Activated CD4-positive, alpha-beta T cell treated with anti-CD3 and anti-CD28 coated beads, Interleukin-10, Interleukin-2, amounts not matched to agents 100 ng/mL and 50 ng/mL, durations not matched to agents 16 hours and 8 hours (primary cell): Measurements from ENCODE around the gene MTMR2.

ENCODE experiments used
- DNase-seq: peaks from one replicate; pipeline ENCODE4 v3.0.0-alpha.2; 2020

MTMR2 gene

GRCh38 chr11:95917193-95918036 lies 6.5 kb downstream of the MTMR2 start:
- no peak for DNase-seq

GRCh38 chr11:95916049-95916448 lies 7.9 kb downstream of the MTMR2 start:
- DNase-seq, result peak; percentile 20

GRCh38 chr11:95915051-95915450 lies 8.9 kb downstream of the MTMR2 start:
- no peak for DNase-seq

GRCh38 chr11:95913830-95914615 lies 9.9 kb downstream of the MTMR2 start:
- DNase-seq, result no peak

GRCh38 chr11:95912902-95913560 lies 10.9 kb downstream of the MTMR2 start:
- DNase-seq, result no peak

GRCh38 chr11:95911369-95911759 lies 12.5 kb downstream of the MTMR2 start:
- DNase-seq, result no peak

GRCh38 chr11:95910638-95911368 lies 13.1 kb downstream of the MTMR2 start:
- no peak for DNase-seq

GRCh38 chr11:95908826-95909225 lies 15.1 kb downstream of the MTMR2 start:
- no peak for DNase-seq

GRCh38 chr11:95907476-95907875 lies 16.4 kb downstream of the MTMR2 start:
- DNase-seq, result no peak

GRCh38 chr11:95904009-95904650 lies 19.8 kb downstream of the MTMR2 start:
- DNase-seq, result no peak

GRCh38 chr11:95898782-95899181 lies 25.1 kb downstream of the MTMR2 start:
- no peak for DNase-seq

GRCh38 chr11:95897731-95898130 lies 26.2 kb downstream of the MTMR2 start:
- DNase-seq, result no peak

- DNase-seq, result no peak
Measured at GRCh38 chr11:95895815-95896214, 28.1 kb downstream of the MTMR2 start.

- DNase-seq, result no peak
Measured at GRCh38 chr11:95892892-95893570, 30.9 kb downstream of the MTMR2 start.

GRCh38 chr11:95892492-95892891 lies 31.4 kb downstream of the MTMR2 start:
- no peak for DNase-seq

GRCh38 chr11:95891423-95892170 lies 32.3 kb downstream of the MTMR2 start:
- DNase-seq, result no peak

GRCh38 chr11:95888852-95889251 lies 35.1 kb downstream of the MTMR2 start:
- DNase-seq, result no peak

- DNase-seq, result no peak
Measured at GRCh38 chr11:95888439-95888838, 35.5 kb downstream of the MTMR2 start.

GRCh38 chr11:95886462-95886861 lies 37.4 kb downstream of the MTMR2 start:
- DNase-seq, result no peak

GRCh38 chr11:95884802-95885201 lies 39.1 kb downstream of the MTMR2 start:
- DNase-seq, result no peak

- DNase-seq, result no peak
Measured at GRCh38 chr11:95884376-95884775, 39.5 kb downstream of the MTMR2 start.
